Smooth muscle cell (in vitro differentiated cells): ENCODE results near the gene HOGA1. TPM values are rescaled to one million over a fixed set of nuclear protein-coding genes. Genes with fewer than 3 reads are reported as not detected.

Experiments
- DNase-seq: peaks from one replicate; lab custom pipeline; 2025; ENCODE audit not compliant: unreplicated experiment; lab: John Stamatoyannopoulos, UW
- H2AFZ ChIP-seq: fragments of 200-600 bp; sonication (generic); 2 replicates; pipeline ENCODE4 v1.6.0; 2016; ENCODE audit warnings: antibody characterized with exemption, low read depth, mild to moderate bottlenecking
- H3F3A ChIP-seq: fragments of 200-600 bp; sonication (generic); 2 replicates; pipeline ENCODE4 v1.6.0; 2017; ENCODE audit warnings: antibody characterized with exemption, low read depth
- H3K27ac ChIP-seq: fragments of 200-600 bp; sonication (generic); 2 replicates; pipeline ENCODE4 v1.5.1; 2016; ENCODE audit warnings: low read depth, mild to moderate bottlenecking
- H3K27me3 ChIP-seq: fragments of 200-600 bp; sonication (generic); 2 replicates; pipeline ENCODE4 v1.6.1; 2016; ENCODE audit warnings: low read depth, mild to moderate bottlenecking
- H3K36me3 ChIP-seq: fragments of 200-600 bp; sonication (generic); 2 replicates; pipeline ENCODE4 v1.5.1; 2016; ENCODE audit warnings: low read depth
- H3K4me1 ChIP-seq: fragments of 200-600 bp; sonication (generic); 2 replicates; pipeline ENCODE4 v1.5.1; 2016; ENCODE audit warnings: low read depth
- H3K4me2 ChIP-seq: fragments of 200-600 bp; sonication (generic); 2 replicates; pipeline ENCODE4 v1.6.0; 2016; ENCODE audit warnings: mild to moderate bottlenecking
- H3K4me3 ChIP-seq: fragments of 200-600 bp; sonication (generic); 2 replicates; pipeline ENCODE4 v1.5.1; 2016; ENCODE audit warnings: mild to moderate bottlenecking
- H3K79me2 ChIP-seq: fragments of 200-600 bp; sonication (generic); 2 replicates; pipeline ENCODE4 v1.6.0; 2016; ENCODE audit warnings: low read depth, mild to moderate bottlenecking
- H3K9ac ChIP-seq: fragments of 200-600 bp; sonication (generic); 2 replicates; pipeline ENCODE4 v1.6.0; 2016; ENCODE audit warnings: low read depth
- H3K9me3 ChIP-seq: fragments of 200-600 bp; sonication (generic); replicated peaks from 2 replicates; pipeline ENCODE4 v1.5.1; 2016; ENCODE audit warnings: low read depth
- H4K20me1 ChIP-seq: fragments of 200-600 bp; sonication (generic); 2 replicates; pipeline ENCODE4 v1.6.0; 2016; ENCODE audit warnings: low read depth
- WGBS: methylation state at CpG from one replicate; pipeline ENCODE4 v1.1.7; 2016; ENCODE audit warnings: low lambda C conversion rate; 5-methylcytosine and 5-hydroxymethylcytosine counted together
- polyA plus RNA-seq: library from polyadenylated mRNA; unstranded; fragments of >200 nt; fragmentation: Nextera tagmentation; extraction: Ambion mirVana; gene quantifications from 2 replicates; pipeline ENCODE4 v1.2.1, GENCODE V29; 2016
- total RNA-seq: library from RNA; depleted of rRNA; stranded (reverse); fragments of >200 nt; gene quantifications from 2 replicates; pipeline ENCODE4 v1.2.3, GENCODE V29; 2014
- TF ChIP-seq, protein P1 (sequence below): fragments of 200-600 bp; sonication (generic); IDR thresholded peaks from 2 replicates; pipeline ENCODE4 v1.5.1; 2017; ENCODE audit warnings: borderline replicate concordance, mild to moderate bottlenecking, antibody characterized with exemption; ENCODE audit not compliant: insufficient read depth, poor library complexity, severe bottlenecking

Gene HOGA1
- total and polyA plus RNA-seq, 2 experiments from 2014 or later = 0.10 TPM; not detected in 1

DNA sequence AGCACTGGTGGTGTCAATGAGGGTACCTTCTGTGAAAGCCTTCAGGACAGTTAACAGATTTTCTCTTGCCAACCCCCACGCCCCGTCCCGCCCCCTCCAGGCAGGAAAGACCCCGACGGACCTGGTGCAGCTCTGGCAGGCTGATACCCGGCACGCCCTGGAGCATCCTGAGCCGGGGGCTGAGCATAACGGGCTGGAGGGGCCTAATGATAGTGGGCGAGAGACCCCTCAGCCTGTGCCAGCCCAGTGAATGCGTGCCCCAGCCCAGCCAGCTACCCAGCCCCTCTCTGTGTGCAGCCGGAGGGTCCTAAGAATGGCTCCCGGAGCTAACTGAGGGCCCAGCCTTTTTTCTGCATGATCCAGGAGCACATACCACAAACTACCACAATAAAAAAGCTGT is 713 bp upstream of the HOGA1 start:
- H4K20me1 ChIP-seq = no peaks in the 10 kb centered on the region
- no peak for DNase-seq
- H3F3A ChIP-seq = no peaks in the 10 kb centered on the region
- H2AFZ ChIP-seq = no peak overlapping the region
- no peak overlapping the region for H3K4me2 ChIP-seq
- WGBS = 94% methylated on average over 13 of the region's 13 CpGs
- H3K4me3 ChIP-seq = no peak overlapping the region
- H3K79me2 ChIP-seq = no peaks in the 10 kb centered on the region
- H3K4me1 ChIP-seq = no peaks in the 10 kb centered on the region
- no peak overlapping the region for H3K9ac ChIP-seq
- TF ChIP-seq, protein P1, sequence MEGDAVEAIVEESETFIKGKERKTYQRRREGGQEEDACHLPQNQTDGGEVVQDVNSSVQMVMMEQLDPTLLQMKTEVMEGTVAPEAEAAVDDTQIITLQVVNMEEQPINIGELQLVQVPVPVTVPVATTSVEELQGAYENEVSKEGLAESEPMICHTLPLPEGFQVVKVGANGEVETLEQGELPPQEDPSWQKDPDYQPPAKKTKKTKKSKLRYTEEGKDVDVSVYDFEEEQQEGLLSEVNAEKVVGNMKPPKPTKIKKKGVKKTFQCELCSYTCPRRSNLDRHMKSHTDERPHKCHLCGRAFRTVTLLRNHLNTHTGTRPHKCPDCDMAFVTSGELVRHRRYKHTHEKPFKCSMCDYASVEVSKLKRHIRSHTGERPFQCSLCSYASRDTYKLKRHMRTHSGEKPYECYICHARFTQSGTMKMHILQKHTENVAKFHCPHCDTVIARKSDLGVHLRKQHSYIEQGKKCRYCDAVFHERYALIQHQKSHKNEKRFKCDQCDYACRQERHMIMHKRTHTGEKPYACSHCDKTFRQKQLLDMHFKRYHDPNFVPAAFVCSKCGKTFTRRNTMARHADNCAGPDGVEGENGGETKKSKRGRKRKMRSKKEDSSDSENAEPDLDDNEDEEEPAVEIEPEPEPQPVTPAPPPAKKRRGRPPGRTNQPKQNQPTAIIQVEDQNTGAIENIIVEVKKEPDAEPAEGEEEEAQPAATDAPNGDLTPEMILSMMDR = no peak
- no peaks in the 10 kb centered on the region for H3K27me3 ChIP-seq
- no peaks in the 10 kb centered on the region for H3K36me3 ChIP-seq
- H3K9me3 ChIP-seq = no peaks in the 10 kb centered on the region
- no peak overlapping the region for H3K27ac ChIP-seq

DNA sequence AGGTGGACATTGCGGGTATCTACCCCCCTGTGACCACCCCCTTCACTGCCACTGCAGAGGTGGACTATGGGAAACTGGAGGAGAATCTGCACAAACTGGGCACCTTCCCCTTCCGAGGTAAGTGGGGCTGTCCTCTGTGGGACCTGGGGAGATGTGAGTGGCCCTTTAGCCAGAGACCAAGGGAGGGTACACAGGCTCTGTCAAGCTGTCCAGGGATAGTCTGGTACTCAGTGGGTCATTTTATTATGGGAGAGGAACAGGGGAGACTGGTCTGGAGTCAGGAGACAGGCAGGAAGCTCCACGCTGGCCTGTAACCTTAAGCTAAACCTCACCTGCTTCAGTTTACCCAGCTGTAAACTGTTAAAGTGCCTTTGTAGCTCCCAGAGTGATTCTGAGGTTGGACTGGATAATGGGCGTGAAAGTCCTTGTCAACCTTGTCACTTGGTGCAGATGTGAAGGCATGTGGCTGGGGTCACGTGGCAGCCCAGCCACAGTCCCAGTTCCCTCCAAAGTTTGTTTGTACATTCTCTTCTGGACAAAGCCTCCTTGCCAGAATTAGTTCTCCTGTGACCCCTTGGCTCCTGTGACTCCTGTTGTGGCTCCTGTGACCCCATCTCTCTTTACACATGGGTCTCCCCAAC is 729 bp downstream of the HOGA1 start:
- no peak overlapping the region for H3K4me3 ChIP-seq
- H3K9me3 ChIP-seq = no peaks in the 10 kb centered on the region
- TF ChIP-seq, protein P1 = no peak
- no peak for DNase-seq
- H3K4me1 ChIP-seq = no peaks in the 10 kb centered on the region
- H3K9ac ChIP-seq = no peak overlapping the region
- 94% methylated on average over 5 of the region's 5 CpGs for WGBS
- H3K36me3 ChIP-seq = no peaks in the 10 kb centered on the region
- no peaks in the 10 kb centered on the region for H3K79me2 ChIP-seq
- H3K27me3 ChIP-seq = no peaks in the 10 kb centered on the region
- no peak overlapping the region for H3K4me2 ChIP-seq
- H4K20me1 ChIP-seq = no peaks in the 10 kb centered on the region
- no peak overlapping the region for H3K27ac ChIP-seq
- no peak overlapping the region for H2AFZ ChIP-seq
- no peaks in the 10 kb centered on the region for H3F3A ChIP-seq

DNA sequence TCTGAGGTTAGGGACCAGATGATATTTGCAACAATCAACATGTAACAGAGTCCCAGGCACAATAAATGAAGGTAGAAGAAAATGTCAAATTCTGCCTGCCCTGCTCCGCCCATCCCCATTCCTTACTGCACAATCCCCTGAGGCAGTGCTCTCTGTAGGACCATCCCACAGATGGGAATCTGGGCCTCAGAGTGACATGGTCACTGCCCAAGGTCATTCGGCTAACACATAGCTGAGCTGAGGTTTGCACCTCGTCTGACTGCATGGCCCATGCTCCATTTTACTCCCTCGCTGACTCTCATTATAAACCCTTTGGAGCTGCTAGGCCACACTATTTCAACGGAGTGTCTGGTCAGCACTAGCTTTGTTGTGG is 1.2 kb downstream of the HOGA1 start:
- Histone ChIP-seq H3F3A (no peaks in the 10 kb centered on the region), H3K36me3 (no peaks in the 10 kb centered on the region), H3K79me2 (no peaks in the 10 kb centered on the region), H3K4me2 (no peak overlapping the region), H3K27me3 (no peaks in the 10 kb centered on the region), H3K27ac (no peak overlapping the region), H3K9ac (no peak overlapping the region), H3K9me3 (no peaks in the 10 kb centered on the region), H4K20me1 (no peaks in the 10 kb centered on the region), H3K4me3 (no peak overlapping the region), H3K4me1 (no peaks in the 10 kb centered on the region), H2AFZ (no peak overlapping the region)
- DNase-seq = no peak
- WGBS = 92% methylated on average over 5 of the region's 5 CpGs
- TF ChIP-seq, protein P1 = no peak

DNA sequence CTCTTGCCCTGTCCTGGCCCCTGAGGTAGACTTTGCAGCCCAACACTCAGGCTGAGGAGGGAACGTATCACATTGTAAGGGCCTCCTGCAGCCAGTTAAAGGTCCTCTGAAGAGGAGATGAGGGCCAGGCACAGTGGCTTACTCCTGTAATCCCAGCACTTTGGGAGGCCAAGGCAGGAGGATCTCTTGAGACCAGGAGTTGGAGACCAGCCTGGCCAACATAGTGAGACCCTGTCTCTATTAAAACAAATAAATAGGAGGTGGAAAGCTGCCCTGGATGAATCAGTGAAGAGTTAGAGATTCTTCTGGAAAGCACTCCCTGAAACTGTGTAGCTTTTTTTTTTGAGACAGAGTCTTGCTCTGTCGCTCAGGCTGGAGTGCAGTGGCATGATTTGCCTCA is 3.0 kb downstream of the HOGA1 start:
- Histone ChIP-seq H3K4me1 (no peaks in the 10 kb centered on the region), H3K36me3 (no peaks in the 10 kb centered on the region), H2AFZ (no peak overlapping the region), H3K27ac (no peak overlapping the region), H3K4me3 (no peak overlapping the region), H3K9me3 (no peaks in the 10 kb centered on the region), H3F3A (no peaks in the 10 kb centered on the region), H4K20me1 (no peaks in the 10 kb centered on the region), H3K27me3 (no peaks in the 10 kb centered on the region), H3K4me2 (no peak overlapping the region), H3K79me2 (no peaks in the 10 kb centered on the region), H3K9ac (no peak overlapping the region)
- WGBS = 94% methylated on average over 2 of the region's 2 CpGs
- DNase-seq = no peak
- TF ChIP-seq, protein P1 = no peak
